Stimulated activated naive CD4-positive, alpha-beta T cell (primary cell): ENCODE results near the gene AIF1L.
"Not testable (repeated sequence)": the region's sequence is repeated elsewhere in the genome, so short reads cannot be mapped to it uniquely, and the experiment has no call there.

Experiments
- DNase-seq, 6 experiments: peaks; one replicate each; lab custom pipeline; 2025; lab: John Stamatoyannopoulos, UW

Gene AIF1L

GRCh38 chr9:131121346-131121745 is 25.0 kb downstream of the AIF1L start:
- DNase-seq: no peak

GRCh38 chr9:131122158-131122557 is 25.8 kb downstream of the AIF1L start:
- no peak for DNase-seq

- DNase-seq: no peak
Measured at GRCh38 chr9:131125038-131125287, 28.6 kb downstream of the AIF1L start.

GRCh38 chr9:131125288-131126058 is 29.1 kb downstream of the AIF1L start, which contains the start of gene NUP214:
Gene NUP214, plus strand, starts transcription at chr9:131125586. Its CDS starts 119 bp downstream, at chr9:131125705.
- peak; percentile 97 to 99 (median 98) for DNase-seq

- DNase-seq: no peak
Measured at GRCh38 chr9:131126059-131126426, 29.7 kb downstream of the AIF1L start.

- DNase-seq: no peak
Measured at GRCh38 chr9:131129183-131129582, 32.9 kb downstream of the AIF1L start.

- DNase-seq: no peak
Measured at GRCh38 chr9:131138676-131139075, 42.3 kb downstream of the AIF1L start.

GRCh38 chr9:131140112-131140511 is 43.8 kb downstream of the AIF1L start:
- DNase-seq: no peak

- no peak for DNase-seq
Measured at GRCh38 chr9:131140550-131140949, 44.2 kb downstream of the AIF1L start.

GRCh38 chr9:131142160-131142559 is 45.8 kb downstream of the AIF1L start:
- no peak for DNase-seq

GRCh38 chr9:131144201-131144600 is 47.9 kb downstream of the AIF1L start:
- DNase-seq: no peak

GRCh38 chr9:131145245-131145644 is 48.9 kb downstream of the AIF1L start:
- no peak for DNase-seq

GRCh38 chr9:131146186-131146585 is 49.9 kb downstream of the AIF1L start:
- DNase-seq: no peak

- no peak for DNase-seq
Measured at GRCh38 chr9:131148276-131148675, 51.9 kb downstream of the AIF1L start.

GRCh38 chr9:131148966-131149687 is 52.8 kb downstream of the AIF1L start:
- DNase-seq: no peak

GRCh38 chr9:131149688-131150053 is 53.3 kb downstream of the AIF1L start:
- no peak for DNase-seq

- no peak for DNase-seq
Measured at GRCh38 chr9:131153595-131153994, 57.3 kb downstream of the AIF1L start.

- DNase-seq: not testable (repeated sequence)
Measured at GRCh38 chr9:131158673-131159072, 62.3 kb downstream of the AIF1L start.

- no peak for DNase-seq
Measured at GRCh38 chr9:131160416-131161112, 64.2 kb downstream of the AIF1L start.

GRCh38 chr9:131161585-131161984 is 65.3 kb downstream of the AIF1L start:
- no peak for DNase-seq

- no peak for DNase-seq
Measured at GRCh38 chr9:131162886-131163285, 66.6 kb downstream of the AIF1L start.

GRCh38 chr9:131165523-131165922 is 69.2 kb downstream of the AIF1L start:
- DNase-seq: no peak

GRCh38 chr9:131167146-131167692 is 70.9 kb downstream of the AIF1L start:
- DNase-seq: no peak
